GM12873 (cell line): Measurements from ENCODE around the gene DSC2.

ENCODE experiments used
- TF ChIP-seq, protein P1 (sequence below): IDR thresholded peaks from 2 replicates; pipeline ENCODE4 v1.5.1; 2012; ENCODE audit warnings: low read depth, mild to moderate bottlenecking, moderate library complexity, low read length, control low read depth; ENCODE audit not compliant: insufficient read depth; ENCODE audit errors: missing control alignments

Gene DSC2

DNA sequence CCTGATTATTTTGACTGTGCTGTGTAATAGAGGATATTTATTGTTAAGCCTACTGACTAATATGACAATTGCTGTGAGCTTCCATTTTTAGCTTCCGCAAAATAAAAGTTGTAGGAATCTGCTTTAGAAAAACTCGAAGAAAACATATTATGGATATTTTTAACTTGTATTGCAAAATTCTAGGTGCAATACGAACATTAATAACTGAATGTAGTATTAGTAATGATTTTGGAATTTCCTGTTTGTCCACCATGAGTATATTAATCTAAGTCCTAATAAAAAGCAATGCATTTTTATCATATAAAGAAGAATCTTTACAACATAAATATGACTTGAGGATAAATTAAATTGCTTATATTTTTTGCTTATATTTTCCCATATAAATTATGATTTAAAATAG, 57.3 kb downstream of the DSC2 start:
- TF ChIP-seq, protein P1, sequence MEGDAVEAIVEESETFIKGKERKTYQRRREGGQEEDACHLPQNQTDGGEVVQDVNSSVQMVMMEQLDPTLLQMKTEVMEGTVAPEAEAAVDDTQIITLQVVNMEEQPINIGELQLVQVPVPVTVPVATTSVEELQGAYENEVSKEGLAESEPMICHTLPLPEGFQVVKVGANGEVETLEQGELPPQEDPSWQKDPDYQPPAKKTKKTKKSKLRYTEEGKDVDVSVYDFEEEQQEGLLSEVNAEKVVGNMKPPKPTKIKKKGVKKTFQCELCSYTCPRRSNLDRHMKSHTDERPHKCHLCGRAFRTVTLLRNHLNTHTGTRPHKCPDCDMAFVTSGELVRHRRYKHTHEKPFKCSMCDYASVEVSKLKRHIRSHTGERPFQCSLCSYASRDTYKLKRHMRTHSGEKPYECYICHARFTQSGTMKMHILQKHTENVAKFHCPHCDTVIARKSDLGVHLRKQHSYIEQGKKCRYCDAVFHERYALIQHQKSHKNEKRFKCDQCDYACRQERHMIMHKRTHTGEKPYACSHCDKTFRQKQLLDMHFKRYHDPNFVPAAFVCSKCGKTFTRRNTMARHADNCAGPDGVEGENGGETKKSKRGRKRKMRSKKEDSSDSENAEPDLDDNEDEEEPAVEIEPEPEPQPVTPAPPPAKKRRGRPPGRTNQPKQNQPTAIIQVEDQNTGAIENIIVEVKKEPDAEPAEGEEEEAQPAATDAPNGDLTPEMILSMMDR = no peak

DNA sequence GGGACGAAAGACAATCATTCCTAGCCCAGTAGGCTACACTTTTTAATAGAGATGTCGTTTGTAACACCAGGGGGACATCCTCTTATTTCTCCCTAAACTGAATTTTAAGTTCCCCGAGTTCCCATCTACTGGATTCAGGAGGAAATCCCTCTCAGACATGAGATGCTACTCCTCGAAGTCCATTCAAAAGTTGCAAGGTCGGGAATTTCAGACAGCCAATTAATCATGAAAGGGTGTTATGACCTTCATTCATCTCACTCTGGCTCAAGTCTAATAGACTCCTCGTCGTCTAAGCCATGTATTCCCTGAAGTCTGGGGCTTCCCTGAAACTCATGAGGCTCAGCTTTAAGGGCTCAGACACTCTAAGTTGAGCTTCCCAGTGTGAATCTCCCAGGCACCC, 58.5 kb downstream of the DSC2 start:
- TF ChIP-seq, protein P1 = no peak

DNA sequence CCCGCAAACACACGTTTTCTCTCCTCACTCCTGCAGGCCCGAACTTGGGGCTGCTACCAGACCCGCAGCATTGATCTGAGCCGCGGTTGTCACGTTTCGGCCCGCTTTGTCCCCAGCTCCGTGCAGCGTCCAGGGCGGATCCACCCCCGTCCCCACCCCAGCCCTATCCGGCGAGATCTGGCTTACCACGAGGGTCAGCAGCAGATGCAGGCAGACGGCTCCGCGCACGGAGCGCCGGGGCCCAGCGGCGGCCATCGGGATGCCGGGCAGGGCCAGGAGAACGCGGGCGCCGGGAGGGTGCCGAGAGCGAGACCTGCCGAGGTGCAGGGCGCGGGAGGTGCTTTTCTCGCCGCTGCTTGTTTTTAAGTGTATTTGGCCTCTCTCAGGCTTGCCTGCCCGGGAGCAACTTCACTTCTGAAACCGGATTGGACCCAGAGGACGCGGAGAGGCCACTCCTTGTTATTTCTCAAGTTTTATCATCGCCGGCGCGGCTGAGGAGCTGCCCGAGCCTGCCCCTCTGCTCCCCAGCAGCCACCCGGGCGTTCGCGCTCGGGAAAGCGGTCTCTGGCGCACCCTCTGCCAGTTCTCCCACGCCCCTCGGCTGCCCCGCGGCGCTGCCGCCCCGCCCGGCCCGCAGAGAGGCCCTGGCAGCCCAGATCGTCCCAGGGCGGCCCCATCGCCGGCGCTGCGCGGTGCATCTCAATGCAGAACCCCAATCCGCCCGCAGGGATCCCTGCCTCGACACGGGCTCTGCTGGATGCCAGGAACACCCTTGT, 59.6 kb downstream of the DSC2 start, which contains the start of gene DSC3:
TSS of gene DSC3 (minus strand) at position 337 of the 776 bp plus-strand sequence. CDS start at position 255, 82 bp downstream.
- TF ChIP-seq, protein P1 = no peak

DNA sequence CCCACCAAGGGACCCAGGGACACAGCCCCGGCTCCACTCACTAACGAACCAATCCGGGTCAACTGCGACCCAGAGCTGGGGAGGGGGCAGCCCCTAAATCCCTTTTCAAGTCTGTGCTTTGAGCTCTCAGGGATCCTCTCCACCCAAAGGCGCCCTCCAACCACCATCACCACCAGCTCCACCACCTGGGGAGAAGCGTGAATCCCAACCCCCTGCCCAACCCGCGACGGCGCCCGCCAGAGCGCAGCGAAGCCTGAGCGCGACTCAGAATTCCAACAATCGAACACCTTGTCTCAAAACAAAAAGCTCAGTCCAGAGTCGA, 60.2 kb downstream of the DSC2 start:
- TF ChIP-seq, protein P1 = no peak

DNA sequence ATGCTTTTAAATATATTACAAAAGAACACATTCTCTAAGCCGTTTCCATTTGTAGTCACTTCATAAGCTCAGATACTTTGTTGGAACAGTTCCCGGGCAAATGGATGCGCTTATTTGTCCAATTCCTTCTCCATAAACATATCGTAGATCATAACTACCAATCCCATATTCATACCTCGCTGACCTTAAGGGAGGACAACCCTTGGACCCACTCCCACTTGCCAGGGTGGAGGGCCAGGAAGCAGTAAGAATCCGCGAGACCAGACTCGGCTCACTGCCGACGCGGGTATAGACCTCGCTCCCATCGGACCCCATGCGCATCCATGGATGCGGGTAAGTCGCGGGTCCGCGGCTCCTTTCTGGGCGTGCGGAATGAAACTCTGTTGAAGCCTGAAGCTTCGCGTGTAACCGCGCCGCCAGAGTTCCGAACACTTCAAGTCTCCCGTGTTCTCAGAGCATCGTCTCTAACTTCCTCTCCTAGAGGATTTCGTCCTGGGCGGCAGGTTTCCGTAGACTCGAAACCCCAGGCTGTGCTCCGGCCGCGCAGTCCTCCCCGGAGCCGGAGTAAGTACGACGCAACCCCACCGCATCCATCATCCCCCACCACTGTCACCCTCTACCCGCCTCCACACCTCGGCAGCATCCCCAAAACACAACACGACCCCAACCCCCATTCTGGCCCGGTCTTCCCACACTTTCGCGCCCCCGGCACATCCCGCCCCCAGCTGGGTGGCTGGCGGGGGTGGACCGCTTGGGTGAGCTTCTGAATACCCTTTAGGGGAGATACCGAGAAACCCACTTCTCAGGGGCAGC, 60.7 kb downstream of the DSC2 start:
- TF ChIP-seq, protein P1 = no peak

DNA sequence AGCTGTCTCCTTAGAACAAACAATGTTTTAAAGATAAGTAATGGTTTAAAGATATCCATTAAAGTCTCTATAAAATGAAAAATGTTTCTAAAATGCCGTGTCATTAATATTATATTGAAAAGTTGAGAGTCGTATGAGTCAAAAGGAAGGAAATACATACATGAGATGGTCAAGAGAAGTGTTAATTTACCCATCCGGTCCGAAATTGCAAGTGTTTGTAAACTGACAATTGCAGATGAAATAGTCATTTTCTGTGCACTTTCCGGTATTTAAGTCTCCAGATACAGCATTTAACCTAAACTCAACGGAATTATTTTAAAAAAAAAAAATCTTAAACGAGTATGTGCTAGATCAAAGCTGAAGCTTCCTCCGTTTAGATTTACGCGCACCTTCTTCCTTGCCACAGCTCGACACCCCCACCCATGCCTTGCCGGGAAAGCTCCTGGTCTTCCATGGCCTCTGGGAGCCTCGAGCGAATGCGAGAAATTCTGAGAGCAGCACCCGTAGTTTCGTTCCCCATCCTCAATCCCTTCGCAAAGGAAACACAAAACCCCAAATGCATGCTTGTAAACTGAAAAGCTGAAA, 61.4 kb downstream of the DSC2 start:
- TF ChIP-seq, protein P1 = no peak

DNA sequence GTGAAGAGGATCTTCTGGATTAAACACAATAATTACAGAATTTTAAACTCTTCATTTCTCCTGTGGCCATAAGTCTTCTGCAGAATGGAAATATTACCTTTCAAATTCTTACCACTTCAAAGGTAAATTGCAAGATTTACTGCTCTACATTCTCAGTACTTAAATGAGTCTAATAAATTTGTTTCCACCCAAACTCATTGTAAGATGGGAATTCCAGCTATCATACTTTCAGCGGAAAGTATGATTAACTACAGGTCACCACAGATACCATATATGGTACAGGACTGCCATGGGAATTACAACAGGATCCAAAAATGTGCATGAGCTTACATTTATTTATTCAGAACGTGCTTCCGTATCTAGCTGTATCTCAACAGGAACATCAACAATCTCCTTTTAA, 62.8 kb downstream of the DSC2 start:
- TF ChIP-seq, protein P1 = no peak
